Thyroid gland (tissue), 4 donors: Measurements from ENCODE around the gene MYBL2. TPM values are rescaled to one million over a fixed set of nuclear protein-coding genes. Genes with fewer than 3 reads are reported as not detected.

ENCODE experiments used
- DNase-seq, 2 donors: peaks; one replicate each; pipeline ENCODE4 v3.0.0-alpha.2; 2019
- H3K27ac ChIP-seq, 3 donors: fragments of 200-600 bp; sonication (generic); 1 replicate in 2 of 3; 2 replicates in 1 of 3; pipeline ENCODE4 v1.5.1; 2016 to 2019; ENCODE audit warnings: mild to moderate bottlenecking in 1 of 3, moderate library complexity in 1 of 3
- H3K27me3 ChIP-seq: fragments of 200-600 bp; sonication (generic); one replicate; pipeline ENCODE4 v1.5.1; 2019
- H3K36me3 ChIP-seq, 2 donors: fragments of 200-600 bp; sonication (generic); one replicate each; pipeline ENCODE4 v1.5.1; 2016 to 2019
- H3K4me1 ChIP-seq, 2 donors: fragments of 200-600 bp; sonication (generic); one replicate each; pipeline ENCODE4 v1.5.1; 2017 to 2019
- H3K4me3 ChIP-seq, 3 donors: fragments of 200-600 bp; sonication (generic); replicated peaks in 1 of 3; 1 replicate in 2 of 3; 2 replicates in 1 of 3; pipeline ENCODE4 v1.5.1; 2016; ENCODE audit warnings: mild to moderate bottlenecking in 1 of 3
- H3K9me3 ChIP-seq: fragments of 200-600 bp; sonication (generic); one replicate; pipeline ENCODE4 v1.5.1; 2017
- CTCF ChIP-seq, 6 experiments: fragments of 200-600 bp in 3 of 6; fragments of 450-650 bp in 3 of 6; sonication (generic) in 3 of 6; IDR thresholded peaks; one replicate each; pipeline ENCODE4 v1.5.1; 2016 to 2019; ENCODE audit warnings: antibody characterized with exemption in 6 of 6, mild to moderate bottlenecking in 2 of 6, inconsistent platforms in 1 of 6, moderate library complexity in 1 of 6
- POLR2A ChIP-seq, 2 donors: fragments of 450-650 bp; IDR thresholded peaks; one replicate each; pipeline ENCODE4 v1.6.1; 2017; ENCODE audit warnings: antibody characterized with exemption in 2 of 2, mild to moderate bottlenecking in 2 of 2, moderate library complexity in 1 of 2
- WGBS, 2 donors: methylation state at CpG; one replicate each; pipeline ENCODE4 v1.1.5; 2017; 5-methylcytosine and 5-hydroxymethylcytosine counted together
- intact Hi-C: fragments of 100-400 bp; cut with DNase I; formaldehyde crosslinking; loops from one replicate; pipeline ENCODE4 v1.15.1; 2023
- total RNA-seq, 4 donors: library from RNA; depleted of rRNA; stranded (reverse); fragments of >200 nt; gene quantifications; one replicate each; pipeline ENCODE4 v1.2.3, GENCODE V29; 2016

MYBL2 gene
- total RNA-seq, 4 donors from 2014 or later, result 0.22 to 0.54 (median 0.46) TPM; not detected in 1

DNA sequence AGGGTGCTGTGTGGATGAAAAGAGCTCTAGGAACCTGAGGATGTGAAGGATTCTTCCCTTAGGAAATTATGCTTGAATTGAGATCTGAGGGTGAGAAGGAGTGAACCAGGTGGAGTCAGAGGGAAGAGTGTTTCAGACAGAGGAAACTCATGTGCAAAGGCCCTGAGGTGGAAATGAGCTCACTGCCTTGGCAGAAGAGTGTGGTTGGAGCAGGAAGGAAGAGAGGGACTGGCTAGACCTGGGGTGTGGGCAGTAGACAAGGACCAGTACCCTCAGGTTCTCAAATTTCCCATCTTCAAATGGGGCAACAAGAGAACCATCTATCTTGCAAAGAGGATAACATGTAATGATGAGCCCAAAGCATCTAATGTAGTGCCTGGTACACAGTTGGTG lies 83.9 kb downstream of the MYBL2 start:
- DNase-seq, result no peak
- H3K9me3 ChIP-seq, result no peaks in the 10 kb centered on the region
- H3K27ac ChIP-seq, result no peak overlapping the region
- TF ChIP-seq POLR2A (IDR thresholded peaks at IDR 0.05) (no peak), CTCF (IDR thresholded peaks at IDR 0.05) (no peak)
- no peaks in the 10 kb centered on the region for H3K36me3 ChIP-seq
- H3K27me3 ChIP-seq, result no peaks in the 10 kb centered on the region
- H3K4me3 ChIP-seq, result no peak overlapping the region
- H3K4me1 ChIP-seq, result no peaks in the 10 kb centered on the region
- intact Hi-C loops, result loop anchor here (2.0 kb wide), 1 partner anchor 330 kb away; no protein-coding TSS in a partner anchor

- no peak overlapping the region for H3K27ac ChIP-seq
- intact Hi-C loops, result loop anchor here (2.0 kb wide), 1 partner anchor 329 kb away; no protein-coding TSS in a partner anchor
Measured at GRCh38 chr20:43751167-43752050, 84.5 kb downstream of the MYBL2 start.

DNA sequence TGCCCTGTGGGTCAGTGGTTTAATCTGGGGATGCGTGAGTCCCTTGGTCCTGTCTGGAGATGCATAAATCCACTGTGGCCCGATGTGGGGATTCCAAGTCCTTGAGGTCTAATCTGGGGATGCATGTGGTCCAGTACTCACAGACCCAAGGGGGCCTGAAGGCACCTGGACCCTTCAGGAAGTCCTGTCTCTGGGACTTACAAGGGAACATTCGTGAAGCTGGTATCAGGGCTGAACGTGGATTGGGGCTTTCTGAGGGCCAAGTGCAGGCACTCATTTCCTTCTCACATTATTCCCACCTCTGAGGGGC lies 85.1 kb downstream of the MYBL2 start:
- Histone ChIP-seq H3K9me3 (no peaks in the 10 kb centered on the region), H3K27me3 (no peaks in the 10 kb centered on the region), H3K4me1 (no peaks in the 10 kb centered on the region), H3K27ac (no peak overlapping the region), H3K36me3 (no peaks in the 10 kb centered on the region), H3K4me3 (no peak overlapping the region)
- intact Hi-C loops, result no loop called here
- 80 to 86% methylated on average over 4 of the region's 4 CpGs for WGBS, 2 donors
- TF ChIP-seq POLR2A (IDR thresholded peaks at IDR 0.05) (no peak), CTCF (IDR thresholded peaks at IDR 0.05) (no peak)
- DNase-seq, result no peak

More at GRCh38 chr20:43751167-43752050, 84.5 kb downstream of the MYBL2 start:
- WGBS, 2 donors, result 79 to 93% methylated on average over 11 of the region's 11 CpGs
- Histone ChIP-seq H3K27me3 (no peaks in the 10 kb centered on the region), H3K36me3 (no peaks in the 10 kb centered on the region), H3K4me3 (no peak overlapping the region), H3K4me1 (no peaks in the 10 kb centered on the region), H3K9me3 (no peaks in the 10 kb centered on the region)
- DNase-seq, result no peak
- TF ChIP-seq CTCF (IDR thresholded peaks at IDR 0.05) (no peak), POLR2A (IDR thresholded peaks at IDR 0.05) (no peak)

DNA sequence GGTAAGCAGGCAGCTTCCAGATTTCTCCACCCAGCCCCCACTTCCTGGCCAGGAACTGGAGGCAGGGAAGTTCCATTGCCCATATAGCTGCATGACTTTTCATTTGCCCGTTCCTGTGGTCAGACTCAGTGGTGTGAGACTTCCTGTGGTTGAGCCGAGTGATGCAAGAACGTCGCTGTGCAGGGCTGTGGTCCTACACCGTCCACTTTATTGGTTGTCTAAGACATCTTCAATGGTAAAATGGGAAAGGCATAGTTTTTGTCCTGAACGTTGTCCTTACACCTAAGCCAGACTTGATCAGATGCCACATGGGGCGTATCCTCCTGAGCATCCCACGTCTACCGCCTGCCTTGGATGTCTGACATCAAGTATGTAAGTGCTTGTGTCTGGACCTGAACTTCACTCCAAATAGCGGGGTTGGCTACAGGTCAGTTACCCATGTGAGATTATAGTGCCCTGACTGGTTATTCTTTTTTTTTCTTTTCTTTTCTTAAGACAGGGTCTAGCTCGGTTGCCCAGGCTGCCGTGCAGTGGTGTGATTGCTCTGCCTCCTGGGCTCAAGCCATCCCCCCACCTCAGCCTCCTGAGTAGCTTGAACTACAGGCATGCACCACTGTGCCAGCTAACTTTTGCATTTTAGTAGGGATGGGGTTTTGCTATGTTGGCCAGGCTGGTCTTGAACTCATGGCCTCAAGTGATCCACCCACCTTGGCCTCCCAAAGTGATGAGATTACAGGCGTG lies 85.8 kb downstream of the MYBL2 start:
- Histone ChIP-seq H3K4me3 (no peak overlapping the region), H3K36me3 (no peaks in the 10 kb centered on the region), H3K27me3 (no peaks in the 10 kb centered on the region), H3K4me1 (no peaks in the 10 kb centered on the region), H3K27ac (no peak overlapping the region), H3K9me3 (no peaks in the 10 kb centered on the region)
- WGBS, 2 donors, result 79 to 81% methylated on average over 13 of the region's 13 CpGs
- no peak for DNase-seq
- intact Hi-C loops, result no loop called here
- TF ChIP-seq CTCF (IDR thresholded peaks at IDR 0.05), result no peak
- no peak for TF ChIP-seq POLR2A (IDR thresholded peaks at IDR 0.05)

DNA sequence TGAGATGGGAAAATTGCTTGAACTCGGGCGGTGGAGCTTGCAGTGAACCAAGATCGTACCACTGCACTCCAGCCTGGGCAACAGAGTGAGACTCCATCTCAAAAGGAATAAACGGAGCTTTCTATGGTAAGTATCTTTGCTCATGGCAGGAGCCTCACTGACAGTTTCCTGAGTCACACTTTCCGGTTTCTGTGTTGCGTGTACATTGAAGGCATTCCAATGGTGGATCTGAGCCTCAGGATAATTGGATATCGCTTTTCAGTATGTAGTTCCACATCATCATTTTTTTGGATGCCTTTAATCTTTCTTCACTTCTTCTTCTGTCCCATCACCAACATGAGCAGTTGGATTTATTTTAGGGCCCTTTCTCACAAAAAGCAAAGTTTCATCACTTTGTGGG lies 88.5 kb downstream of the MYBL2 start:
- Histone ChIP-seq H3K4me1 (no peaks in the 10 kb centered on the region), H3K9me3 (no peaks in the 10 kb centered on the region), H3K27ac (no peak overlapping the region), H3K36me3 (no peaks in the 10 kb centered on the region), H3K27me3 (no peaks in the 10 kb centered on the region), H3K4me3 (no peak overlapping the region)
- TF ChIP-seq POLR2A (IDR thresholded peaks at IDR 0.05), result no peak
- intact Hi-C loops, result no loop called here
- 82 to 87% methylated on average over 7 of the region's 7 CpGs for WGBS, 2 donors
- DNase-seq, result no peak
